Activated T-helper 9 cell treated with anti-CD3 and anti-CD28 coated beads, Interleukin-2, amount 50 U/mL, for 16 hours (primary cell): ENCODE results near the gene WNT7A.

Source experiments
- DNase-seq: peaks from one replicate; pipeline ENCODE4 v3.0.0-alpha.2; 2020; ENCODE audit warnings: low read depth

Gene WNT7A

DNA sequence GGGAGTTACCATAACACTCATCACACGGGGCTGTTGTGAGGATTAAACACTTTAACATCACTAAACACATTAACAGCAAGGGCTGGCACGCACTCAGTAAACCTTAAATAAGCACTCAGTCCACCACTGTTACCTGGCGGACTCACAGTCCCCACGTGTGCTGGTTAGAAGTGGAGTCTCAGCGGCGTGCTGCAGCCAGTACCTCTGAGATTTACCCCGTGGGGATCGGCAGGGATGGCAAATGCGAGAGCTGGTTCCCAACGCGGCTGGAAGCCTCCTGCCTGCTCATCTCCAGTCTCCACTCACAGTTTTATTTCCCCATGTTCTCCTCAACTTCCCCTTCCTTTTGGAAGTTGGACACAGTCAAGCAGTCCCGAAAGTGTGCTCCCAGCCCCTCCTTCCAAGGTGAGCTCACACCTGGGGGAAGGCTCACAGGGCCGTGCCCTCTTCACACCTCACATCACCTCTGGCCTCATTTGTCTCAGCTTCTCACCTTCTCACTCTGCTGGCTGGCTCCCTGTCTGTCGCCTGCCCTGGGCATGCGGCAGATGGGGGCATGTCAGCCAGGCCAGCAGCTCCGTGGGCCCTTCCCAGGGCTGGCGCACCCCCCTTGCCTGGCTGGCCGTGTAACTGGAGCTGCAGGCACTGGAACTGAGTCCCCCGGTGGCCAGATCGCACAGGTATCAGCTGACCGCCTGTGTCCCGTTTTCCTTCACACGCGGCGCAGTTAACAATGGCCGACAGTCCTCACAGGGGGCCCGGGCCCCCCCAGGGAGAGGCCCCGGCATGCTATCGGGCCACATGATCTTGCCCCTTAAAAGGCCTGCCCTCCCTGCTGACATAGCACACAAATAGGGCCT lies 87.1 kb downstream of the WNT7A start:
- DNase-seq: no peak

DNA sequence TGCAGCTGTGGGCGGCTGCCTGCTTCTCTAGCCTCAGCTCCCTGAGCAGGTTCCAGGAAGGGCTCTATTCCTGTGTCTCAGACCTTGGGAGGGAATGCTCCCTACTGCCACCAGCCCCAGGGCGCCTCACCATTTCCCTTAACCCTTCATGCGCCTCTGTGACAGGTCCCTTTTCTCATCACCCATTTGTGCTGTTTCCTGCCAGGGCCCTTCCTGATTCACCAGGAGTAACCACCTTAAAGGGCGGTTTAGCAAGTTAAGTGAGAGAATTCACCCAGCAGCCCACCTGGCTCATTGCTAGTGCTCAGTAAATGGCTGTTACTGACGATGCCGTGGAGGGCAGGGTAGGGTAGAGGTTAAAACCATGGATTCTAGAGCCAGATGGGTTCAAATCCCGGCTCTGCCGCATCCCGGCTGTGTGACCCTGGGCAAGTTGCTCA lies 87.8 kb downstream of the WNT7A start:
- DNase-seq: no peak

DNA sequence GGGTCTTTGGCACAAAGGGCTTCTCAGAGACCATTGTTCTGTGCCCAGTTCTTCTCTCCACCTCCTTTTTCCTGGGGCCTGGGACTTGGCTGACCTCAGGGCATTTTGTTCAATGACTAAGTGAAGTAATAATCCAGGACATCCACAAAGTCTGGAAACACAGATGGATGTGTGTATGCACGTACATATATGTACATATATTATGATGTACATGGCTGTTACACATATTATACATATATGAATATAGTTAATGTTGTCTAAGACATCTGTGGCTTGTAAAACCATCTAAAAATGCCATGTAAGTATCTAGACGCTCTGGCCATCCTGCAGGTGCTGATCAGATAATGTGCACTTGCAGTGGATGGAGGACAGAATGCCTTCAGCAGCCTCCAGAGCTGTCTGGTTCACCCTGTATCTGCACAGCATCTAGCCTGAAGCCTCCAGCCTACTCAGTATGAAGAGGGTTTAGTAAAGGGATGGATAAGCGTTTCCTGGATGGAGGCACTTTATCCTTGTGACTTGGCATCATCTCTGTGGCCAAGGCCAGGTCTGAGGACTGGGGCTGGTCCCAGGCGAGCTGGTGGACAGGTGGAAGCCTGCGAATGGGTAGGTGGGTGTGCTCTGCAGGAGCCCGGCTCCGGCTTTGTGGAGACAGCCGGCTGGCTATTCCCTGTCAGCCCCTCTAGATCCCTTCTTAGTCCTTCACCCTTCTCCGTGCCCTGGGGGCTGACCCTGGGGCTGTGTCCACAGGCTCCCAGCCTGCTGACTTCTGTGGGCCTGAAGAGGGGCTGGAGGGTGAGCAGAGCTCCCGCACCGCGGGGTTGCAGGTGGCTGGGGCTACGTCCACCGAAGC lies 88.4 kb downstream of the WNT7A start:
- no peak for DNase-seq

DNA sequence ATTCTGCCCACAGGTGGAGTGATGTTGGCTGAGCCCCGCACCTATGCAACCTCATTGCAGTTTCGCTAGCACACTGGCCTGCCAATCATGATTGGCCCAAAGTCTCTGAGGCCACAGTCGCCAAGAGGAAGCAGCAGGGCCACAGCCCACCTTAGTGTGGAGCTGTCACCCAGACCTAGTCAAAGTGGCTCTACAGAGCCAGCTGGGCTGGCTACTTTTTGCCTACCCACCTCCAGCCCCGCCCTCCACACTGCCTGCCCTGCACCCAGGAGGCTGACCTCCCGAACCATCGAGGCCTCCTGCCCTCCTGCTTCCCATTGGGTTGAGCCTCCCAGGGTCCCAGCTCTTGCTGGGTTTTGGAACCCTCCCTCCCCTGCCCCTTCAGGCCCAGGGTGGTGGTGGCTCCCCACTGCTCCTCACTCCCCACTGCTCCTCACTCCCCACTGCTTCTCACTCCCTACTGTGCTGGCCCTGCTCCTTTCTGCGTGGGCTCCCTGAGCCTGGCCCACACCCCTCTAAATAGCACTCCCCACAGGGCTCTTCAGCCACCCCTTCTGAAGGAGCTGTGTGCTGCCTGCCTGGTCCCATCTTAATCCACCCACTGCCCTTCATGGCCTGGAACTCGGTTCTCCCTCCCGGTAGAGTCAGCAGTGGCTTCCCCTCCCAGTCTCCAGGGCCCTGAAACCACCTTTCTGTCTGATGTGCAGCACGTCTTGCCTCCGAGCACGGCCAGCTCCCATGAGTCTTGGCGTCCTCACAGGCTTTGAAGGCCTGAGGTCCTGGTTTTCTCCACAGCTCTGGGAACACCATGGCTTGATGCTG lies 89.3 kb downstream of the WNT7A start:
- DNase-seq: no peak

GRCh38 chr3:13788522-13789424 lies 91.1 kb downstream of the WNT7A start:
- no peak for DNase-seq

DNA sequence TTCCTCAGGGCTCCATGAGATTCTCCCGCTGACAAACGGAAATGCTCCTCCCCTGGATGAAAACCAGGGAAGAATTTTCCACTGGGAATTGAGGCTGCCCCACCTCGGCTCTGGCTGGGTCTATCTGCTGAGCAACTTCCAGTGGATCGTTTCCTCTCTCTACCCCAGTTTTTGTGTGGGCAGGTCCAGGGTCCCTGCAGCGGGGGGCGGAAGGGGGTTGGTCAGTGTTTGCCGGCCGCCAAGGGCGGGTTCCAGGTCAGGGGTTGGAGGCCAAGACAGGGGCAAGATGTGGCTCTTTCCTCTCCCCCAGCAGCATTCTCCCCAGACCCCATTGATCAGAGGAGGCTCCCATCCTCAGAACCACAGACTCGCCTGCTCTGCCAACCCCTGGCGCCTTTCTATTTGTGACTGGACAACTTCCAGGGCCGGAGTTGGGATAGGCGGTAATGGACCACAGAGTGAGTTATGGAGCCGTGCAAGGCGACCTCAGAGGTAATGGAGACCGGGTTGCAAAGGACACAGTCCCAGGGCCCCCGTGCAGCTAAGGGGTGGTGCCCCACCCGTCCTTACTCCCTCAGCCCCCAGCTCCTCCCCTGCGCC lies 92.2 kb downstream of the WNT7A start:
- DNase-seq: no peak

DNA sequence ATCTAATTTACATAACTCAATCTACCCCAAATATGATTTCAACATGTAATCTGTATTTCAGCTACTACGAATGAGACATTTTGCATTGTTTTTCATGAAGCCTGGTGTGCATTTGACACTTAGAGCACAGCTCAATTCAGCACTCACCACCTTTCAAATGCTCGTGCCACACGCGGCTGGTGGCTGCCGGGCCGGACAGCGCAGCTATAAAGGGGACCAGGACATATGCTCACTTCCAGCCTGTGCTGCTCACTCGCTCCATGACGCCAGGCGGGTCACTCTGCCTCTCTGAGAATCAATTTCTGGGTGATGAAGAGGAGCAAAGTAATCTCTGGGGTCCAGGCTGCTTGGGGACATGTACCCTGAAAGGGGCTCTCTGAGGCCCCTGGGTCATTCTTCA lies 93.1 kb downstream of the WNT7A start:
- no peak for DNase-seq

- DNase-seq: no peak
Observed at GRCh38 chr3:13785853-13786436, 93.9 kb downstream of the WNT7A start.

GRCh38 chr3:13785351-13785750 lies 94.5 kb downstream of the WNT7A start:
- no peak for DNase-seq

DNA sequence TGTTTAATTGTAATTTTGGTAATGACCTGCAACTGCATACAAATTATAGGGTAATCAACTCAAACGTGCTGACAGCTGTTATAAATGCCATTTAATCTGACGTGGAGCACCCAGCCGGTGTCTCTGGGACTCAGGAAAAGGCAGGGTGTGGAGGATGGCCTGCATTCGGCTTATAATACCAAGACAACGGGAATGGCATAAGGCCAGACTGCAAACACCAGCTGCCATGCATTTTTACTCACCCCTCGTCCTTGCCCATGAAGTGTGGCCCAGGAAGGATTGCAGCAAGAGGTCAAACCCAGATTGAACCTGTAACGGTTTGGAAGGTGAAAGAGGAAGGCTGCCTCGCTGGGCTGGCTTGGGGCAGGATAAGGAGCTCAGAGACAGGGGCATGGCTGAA lies 96.4 kb downstream of the WNT7A start:
- no peak for DNase-seq

GRCh38 chr3:13782501-13782900 lies 97.4 kb downstream of the WNT7A start:
- DNase-seq: no peak

DNA sequence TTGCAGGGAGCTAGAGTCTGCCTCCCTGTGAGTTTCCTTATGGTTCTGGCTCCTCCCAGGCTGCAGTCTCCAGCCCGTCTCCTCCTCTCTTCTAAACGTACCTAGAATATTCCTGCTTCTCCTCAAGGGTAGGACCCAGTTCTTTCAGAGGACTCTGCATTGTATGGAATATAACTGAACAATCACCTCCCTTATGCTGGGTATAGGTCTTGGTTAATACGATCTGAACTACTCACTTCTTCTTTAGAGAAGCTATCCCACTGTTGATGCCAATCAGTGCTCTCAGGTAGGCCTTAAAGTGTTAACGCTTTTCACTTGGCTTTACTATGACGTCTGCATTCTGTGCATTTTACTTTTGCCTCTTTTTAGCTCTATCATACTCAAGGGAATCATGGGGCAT lies 98.5 kb downstream of the WNT7A start:
- DNase-seq: no peak

DNA sequence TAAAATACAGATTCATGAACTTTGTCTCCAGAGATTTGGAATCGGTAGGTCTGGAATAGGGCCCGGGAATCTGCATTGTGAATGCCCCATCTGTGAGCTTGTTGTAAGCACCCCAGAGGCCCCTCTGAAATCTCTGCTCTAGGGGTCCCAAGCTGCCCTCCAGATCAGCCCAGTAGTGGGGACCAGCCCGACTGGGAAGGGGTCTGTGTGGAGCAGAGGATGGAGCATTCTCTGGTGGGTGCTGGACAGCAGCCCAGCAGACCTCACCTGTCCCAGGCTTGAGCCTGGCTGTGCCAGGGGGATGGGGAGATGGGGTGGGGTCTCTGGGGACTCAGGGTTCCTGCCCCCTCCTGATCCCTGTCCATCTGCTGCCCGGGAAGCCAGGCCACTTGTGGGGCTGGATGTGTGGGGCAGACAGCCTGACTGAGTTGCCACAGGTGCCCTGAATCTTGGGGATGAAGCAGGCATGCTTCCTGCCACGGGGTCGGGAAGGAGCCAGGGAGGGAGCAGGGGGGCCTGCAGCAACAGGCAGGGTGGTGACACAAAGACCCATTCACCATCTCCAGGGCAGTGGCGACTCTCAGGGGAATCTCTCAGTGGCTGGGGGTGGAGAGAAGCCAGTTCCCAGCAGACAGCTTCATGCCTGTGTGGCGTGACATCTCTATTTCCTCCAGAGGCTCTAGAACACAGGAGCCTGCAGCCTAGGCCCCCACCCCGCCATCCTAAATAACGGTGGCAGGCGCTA lies 99.3 kb downstream of the WNT7A start:
- no peak for DNase-seq

DNA sequence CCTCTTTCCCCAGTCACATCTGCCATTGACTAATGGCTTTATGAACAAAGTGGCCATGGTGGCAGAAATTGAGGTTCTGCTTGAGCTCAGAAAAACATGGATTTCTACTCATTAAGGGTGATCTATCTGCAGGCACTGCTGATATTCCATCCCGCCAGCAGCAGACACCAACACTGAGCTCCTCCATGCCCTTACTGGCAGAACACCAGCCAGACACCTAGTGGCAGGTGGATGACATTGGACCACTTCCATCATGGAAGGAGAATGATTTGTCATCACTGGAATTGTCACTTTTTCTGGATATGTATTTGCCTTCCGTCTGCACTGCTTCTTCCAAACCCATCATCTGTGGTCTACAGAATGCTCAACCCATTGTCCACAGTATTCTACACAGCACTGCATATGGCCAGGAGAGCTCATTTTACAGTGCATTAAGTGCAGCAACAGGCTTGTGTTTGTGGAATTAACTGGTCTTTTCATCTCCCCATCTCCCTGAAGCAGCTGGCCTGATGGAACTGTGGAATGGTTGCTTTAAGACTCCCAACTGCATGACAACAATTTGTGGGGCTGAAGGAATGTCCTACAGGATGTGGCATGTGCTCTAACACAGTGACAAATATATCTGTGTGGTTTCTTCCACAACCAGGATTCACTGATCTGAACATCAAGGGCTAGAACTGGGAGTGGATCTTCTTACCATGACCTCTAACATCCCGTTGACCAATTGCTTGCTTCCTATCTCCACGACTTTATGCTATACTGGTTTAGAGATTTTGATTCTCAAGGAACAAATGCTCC lies 103.4 kb downstream of the WNT7A start:
- no peak for DNase-seq

- DNase-seq: no peak
Observed at GRCh38 chr3:13772885-13773745, 106.8 kb downstream of the WNT7A start.

DNA sequence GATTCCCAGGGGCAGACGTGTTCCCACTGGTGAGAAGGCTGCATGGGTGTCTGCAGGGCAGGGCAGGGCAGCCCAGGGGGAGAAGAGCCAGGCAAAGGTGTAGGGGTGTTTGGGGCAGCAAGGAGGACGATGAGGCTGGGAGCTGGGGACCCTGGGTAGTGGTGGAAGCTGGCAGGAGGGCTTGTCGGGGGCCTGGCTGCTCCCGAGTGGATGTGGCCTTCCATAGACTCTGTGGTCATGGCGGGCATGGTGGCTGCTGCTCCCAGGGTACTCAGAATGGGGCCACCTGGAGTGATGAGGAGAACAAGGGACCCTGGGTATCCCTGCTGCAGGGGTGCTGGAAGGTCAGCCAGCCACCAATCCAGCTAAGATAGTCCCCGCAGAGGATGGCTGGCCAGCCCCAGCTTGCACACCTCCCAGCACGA lies 107.5 kb downstream of the WNT7A start:
- no peak for DNase-seq

DNA sequence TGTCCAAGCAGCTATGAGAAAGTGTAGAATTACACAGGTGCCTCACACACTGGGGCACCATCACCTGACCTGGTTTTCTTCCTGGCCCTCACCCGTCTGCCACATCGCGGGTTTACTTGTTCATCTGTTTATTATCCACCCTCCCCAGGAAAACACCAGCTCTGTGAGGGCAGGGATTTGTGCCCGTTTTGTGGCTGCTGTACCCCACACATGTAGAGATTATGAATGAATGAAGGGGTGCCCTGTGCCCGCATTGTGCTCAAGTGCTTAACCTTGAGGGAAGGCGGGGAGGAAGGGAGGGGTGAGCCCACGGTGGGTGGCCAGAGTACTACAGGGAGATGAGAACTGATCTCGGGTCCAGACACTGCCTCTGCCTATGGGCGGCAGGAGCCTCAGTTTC lies 108.4 kb downstream of the WNT7A start:
- DNase-seq: no peak
